B cell (primary cell): ENCODE results near the gene SLA2. TPM values are rescaled to one million over a fixed set of nuclear protein-coding genes. Genes with fewer than 3 reads are reported as not detected.
A peak's percentile ranks its signal among the peaks of the same experiment; 100 is the strongest.

Experiments used
- ATAC-seq: fragments of 200-7000 bp; cut with Tn5 transposase; one replicate; pipeline ENCODE4 v1.10.0; 2021; ENCODE audit warnings: low read depth, mild to moderate bottlenecking, moderate number of reproducible peaks, moderate library complexity
- CTCF ChIA-PET: fragments of 350-600 bp; sonication (Branson Sonifier 250); formaldehyde crosslinking; loops from one replicate; lab custom pipeline; 2021; ENCODE audit warnings: antibody characterized with exemption, inconsistent platforms; lab: Charles Lee
- POLR2A ChIA-PET: fragments of 350-600 bp; sonication (Branson Sonifier 250); formaldehyde crosslinking; loops from one replicate; lab custom pipeline; 2021; ENCODE audit warnings: antibody characterized with exemption; lab: Charles Lee
- DNase-seq: peaks from one replicate; pipeline ENCODE4 v3.0.0; 2013
- H2AFZ ChIP-seq: 2 replicates; pipeline ENCODE4 v1.6.1; 2012; ENCODE audit warnings: mild to moderate bottlenecking, low read depth, low read length; ENCODE audit not compliant: insufficient read depth, poor library complexity, severe bottlenecking
- H3K27ac ChIP-seq, 2 donors: 1 replicate in 1 of 2; 2 replicates in 1 of 2; pipeline ENCODE4 v1.5.1; 2012 to 2013; ENCODE audit warnings: low read length in 2 of 2, mild to moderate bottlenecking in 2 of 2, moderate library complexity in 1 of 2
- H3K27me3 ChIP-seq, 4 experiments: fragments of 200-600 bp in 1 of 4; sonication (generic) in 1 of 4; replicated peaks in 1 of 4; 1 replicate in 2 of 4; 2 replicates in 2 of 4; pipeline versions ENCODE4 v1.6.1 to v1.7.0; 2013 to 2016; ENCODE audit warnings: low read length in 3 of 4, mild to moderate bottlenecking in 2 of 4, mixed read lengths in 1 of 4, moderate library complexity in 1 of 4; ENCODE audit not compliant: insufficient read depth in 4 of 4, control insufficient read depth in 3 of 4; ENCODE audit errors: control extremely low read depth in 1 of 4
- H3K36me3 ChIP-seq, 2 experiments: replicated peaks in 1 of 2; 1 replicate in 1 of 2; 2 replicates in 1 of 2; pipeline versions ENCODE4 v1.6.1 to v1.7.1; 2013; ENCODE audit warnings: low read length in 1 of 2; ENCODE audit not compliant: insufficient read depth in 2 of 2, control insufficient read depth in 1 of 2; ENCODE audit errors: control extremely low read depth in 1 of 2, extremely low read depth in 1 of 2
- H3K4me1 ChIP-seq, 2 donors: fragments of 200-600 bp in 1 of 2; sonication (generic) in 1 of 2; 1 replicate in 1 of 2; 2 replicates in 1 of 2; pipeline versions ENCODE4 v1.5.1 to v1.6.1; 2013 to 2017; ENCODE audit warnings: low read length in 2 of 2; ENCODE audit not compliant: control insufficient read depth in 2 of 2, insufficient read depth in 2 of 2
- H3K4me2 ChIP-seq: replicated peaks from 2 replicates; pipeline ENCODE3; 2012; ENCODE audit warnings: mild to moderate bottlenecking, low read depth, low read length; ENCODE audit not compliant: poor library complexity, severe bottlenecking
- H3K4me3 ChIP-seq, 5 experiments: fragments of 200-600 bp in 1 of 5; sonication (generic) in 1 of 5; 1 replicate in 3 of 5; 2 replicates in 2 of 5; pipeline versions ENCODE4 v1.5.1 to v1.7.0; 2011 to 2016; ENCODE audit warnings: low read length in 4 of 5, mild to moderate bottlenecking in 4 of 5, low read depth in 2 of 5, control low read depth in 1 of 5, moderate library complexity in 1 of 5; ENCODE audit not compliant: insufficient read depth in 1 of 5; ENCODE audit errors: control extremely low read depth in 1 of 5, extremely low read depth in 1 of 5
- H3K79me2 ChIP-seq: fragments of 200-600 bp; sonication (generic); one replicate; pipeline ENCODE4 v1.6.0; 2016; ENCODE audit warnings: low read length; ENCODE audit not compliant: control insufficient read depth, insufficient read depth
- H3K9ac ChIP-seq: fragments of 200-600 bp; sonication (generic); 2 replicates; pipeline ENCODE4 v1.6.1; 2017; ENCODE audit warnings: mild to moderate bottlenecking, low read length, moderate library complexity
- H3K9me3 ChIP-seq, 3 donors: one replicate each; pipeline versions ENCODE4 v1.6.1 to v1.7.1; 2013; ENCODE audit warnings: low read length in 2 of 3; ENCODE audit not compliant: control insufficient read depth in 2 of 3, insufficient read depth in 1 of 3; ENCODE audit errors: control extremely low read depth in 1 of 3
- H4K20me1 ChIP-seq: 2 replicates; pipeline ENCODE4 v1.6.0; 2012; ENCODE audit warnings: mild to moderate bottlenecking, low read length; ENCODE audit not compliant: insufficient read depth, control insufficient read depth, poor library complexity, severe bottlenecking
- H3K27ac Mint-ChIP-seq: one replicate; pipeline ENCODE4 v1.8.0; 2021; ENCODE audit warnings: mixed read lengths
- H3K27me3 Mint-ChIP-seq: one replicate; pipeline ENCODE4 v1.8.0; 2021; ENCODE audit warnings: mixed read lengths
- H3K4me1 Mint-ChIP-seq: one replicate; pipeline ENCODE4 v1.8.0; 2021; ENCODE audit warnings: mixed read lengths
- H3K4me3 Mint-ChIP-seq: one replicate; pipeline ENCODE4 v1.8.0; 2021; ENCODE audit warnings: mixed read lengths
- H3K9me3 Mint-ChIP-seq: one replicate; pipeline ENCODE4 v1.8.0; 2022; ENCODE audit warnings: mixed read lengths; ENCODE audit not compliant: insufficient read depth
- EZH2 ChIP-seq: IDR thresholded peaks from 2 replicates; pipeline ENCODE4 v1.6.1; 2012; ENCODE audit warnings: borderline replicate concordance, low read depth, mild to moderate bottlenecking, moderate library complexity, low read length; ENCODE audit not compliant: insufficient read depth, poor library complexity, severe bottlenecking
- WGBS: methylation state at CpG from one replicate; pipeline ENCODE4 v1.1.5; 2013; ENCODE audit warnings: missing lambda C conversion rate; ENCODE audit not compliant: insufficient coverage; 5-methylcytosine and 5-hydroxymethylcytosine counted together
- intact Hi-C: fragments of 100-400 bp; cut with micrococcal nuclease; formaldehyde crosslinking; loops from one replicate; pipeline ENCODE4 v1.10.0; 2022
- polyA plus RNA-seq: library from polyadenylated mRNA; depleted of rRNA; stranded (reverse); fragments of >200 nt; gene quantifications from 2 replicates; pipeline ENCODE4 v1.2.3, GENCODE V29; 2012
- total RNA-seq, 2 donors: library from RNA; stranded (reverse); fragments of 120-200 nt in 1 of 2; gene quantifications; 1 replicate in 1 of 2; 2 replicates in 1 of 2; pipeline versions ENCODE4 v1.2.3 to v1.2.4, GENCODE V29; 2013 to 2022
- TF ChIP-seq, protein P1 (sequence below): fragments of 200-600 bp; IDR thresholded peaks from one replicate; pipeline ENCODE4 v1.8.0; 2022; ENCODE audit warnings: antibody characterized with exemption, mild to moderate bottlenecking

Gene SLA2
- total and polyA plus RNA-seq, 2 donors (not counting 1 experiment from before 2014, with no cell fraction given): 0.73 to 0.76 TPM

DNA sequence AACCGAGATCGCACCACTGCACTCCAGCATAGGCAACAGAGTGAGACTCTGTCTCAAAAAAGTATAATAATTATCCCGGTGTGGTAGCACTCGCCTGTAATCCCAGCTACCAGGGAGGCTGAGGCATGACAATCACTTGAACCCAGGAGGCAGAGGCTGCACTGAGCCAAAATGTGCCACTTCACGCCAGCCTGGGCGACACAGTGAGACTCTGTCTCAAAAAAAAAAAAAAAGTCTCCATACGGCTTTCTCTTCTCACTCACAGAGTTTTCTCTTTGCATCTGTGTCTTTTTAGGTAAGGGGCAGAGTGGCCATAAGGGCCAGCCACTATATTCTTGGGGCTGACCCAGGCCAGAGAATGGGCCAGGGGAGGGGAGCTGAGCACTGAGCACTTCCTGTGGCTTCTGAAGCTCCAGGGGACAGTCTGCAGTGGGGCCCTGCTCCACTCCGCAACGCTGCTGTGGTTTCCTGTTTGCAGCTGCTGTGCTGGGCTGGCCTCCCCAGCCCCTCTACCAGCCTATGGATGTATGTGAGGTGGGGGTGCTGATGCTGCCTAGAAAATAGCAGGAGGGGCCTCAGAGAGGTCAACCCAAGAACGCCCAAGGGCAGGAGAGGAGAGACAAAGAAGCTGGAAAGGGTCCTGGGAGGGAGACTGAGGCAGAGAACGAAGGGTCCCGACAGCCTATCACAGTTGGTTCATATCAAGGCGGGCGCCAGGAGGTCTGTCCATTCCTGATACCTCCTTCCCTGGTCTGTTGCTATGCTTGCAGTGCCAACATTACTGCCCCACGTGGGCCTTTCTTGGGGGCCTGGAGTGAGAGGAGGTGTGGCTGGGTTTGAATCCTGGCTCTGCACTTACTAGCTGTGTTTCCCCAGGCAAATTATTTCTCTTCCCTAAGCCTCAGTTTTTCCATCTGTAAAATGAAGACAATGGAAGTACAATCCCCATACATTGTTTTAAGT lies 16.0 kb downstream of the SLA2 start:
- Mint-ChIP-seq H3K27me3 (no peaks in the 10 kb centered on the region), H3K27ac (peak overlapping the region; percentile 20), H3K9me3 (no peaks in the 10 kb centered on the region), H3K4me3 (no peak overlapping the region), H3K4me1 (peaks cover 13% of the 10 kb centered on the region)
- WGBS: 54% methylated on average over 9 of the region's 15 CpGs
- Histone ChIP-seq H3K4me2 (peak overlapping the region; percentile 38), H3K79me2 (no peaks in the 10 kb centered on the region), H3K9me3 (no peaks in the 10 kb centered on the region), H2AFZ (peak overlapping the region; percentile 62), H4K20me1 (no peaks in the 10 kb centered on the region), H3K27ac (no peak overlapping the region), H3K4me3 (no peak overlapping the region), H3K36me3 (no peaks in the 10 kb centered on the region), H3K9ac (no peak overlapping the region), H3K27me3 (no peaks in the 10 kb centered on the region), H3K4me1 (peaks cover 9 to 11% of the 10 kb centered on the region in 2 donors)
- ATAC-seq: peak; percentile 33
- ChIA-PET POLR2A (interaction anchor here (0.5 kb wide), 1 partner anchor 387 kb away, joined by 7 read pairs; no protein-coding TSS in a partner anchor), CTCF (interaction anchor here (1.5 kb wide), 1 partner anchor 179 kb away, joined by 4 read pairs; no protein-coding TSS in a partner anchor)
- TF ChIP-seq, protein P1, sequence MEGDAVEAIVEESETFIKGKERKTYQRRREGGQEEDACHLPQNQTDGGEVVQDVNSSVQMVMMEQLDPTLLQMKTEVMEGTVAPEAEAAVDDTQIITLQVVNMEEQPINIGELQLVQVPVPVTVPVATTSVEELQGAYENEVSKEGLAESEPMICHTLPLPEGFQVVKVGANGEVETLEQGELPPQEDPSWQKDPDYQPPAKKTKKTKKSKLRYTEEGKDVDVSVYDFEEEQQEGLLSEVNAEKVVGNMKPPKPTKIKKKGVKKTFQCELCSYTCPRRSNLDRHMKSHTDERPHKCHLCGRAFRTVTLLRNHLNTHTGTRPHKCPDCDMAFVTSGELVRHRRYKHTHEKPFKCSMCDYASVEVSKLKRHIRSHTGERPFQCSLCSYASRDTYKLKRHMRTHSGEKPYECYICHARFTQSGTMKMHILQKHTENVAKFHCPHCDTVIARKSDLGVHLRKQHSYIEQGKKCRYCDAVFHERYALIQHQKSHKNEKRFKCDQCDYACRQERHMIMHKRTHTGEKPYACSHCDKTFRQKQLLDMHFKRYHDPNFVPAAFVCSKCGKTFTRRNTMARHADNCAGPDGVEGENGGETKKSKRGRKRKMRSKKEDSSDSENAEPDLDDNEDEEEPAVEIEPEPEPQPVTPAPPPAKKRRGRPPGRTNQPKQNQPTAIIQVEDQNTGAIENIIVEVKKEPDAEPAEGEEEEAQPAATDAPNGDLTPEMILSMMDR: no peak
- TF ChIP-seq EZH2: no peak
- no peak for DNase-seq
- intact Hi-C loops: no loop called here

DNA sequence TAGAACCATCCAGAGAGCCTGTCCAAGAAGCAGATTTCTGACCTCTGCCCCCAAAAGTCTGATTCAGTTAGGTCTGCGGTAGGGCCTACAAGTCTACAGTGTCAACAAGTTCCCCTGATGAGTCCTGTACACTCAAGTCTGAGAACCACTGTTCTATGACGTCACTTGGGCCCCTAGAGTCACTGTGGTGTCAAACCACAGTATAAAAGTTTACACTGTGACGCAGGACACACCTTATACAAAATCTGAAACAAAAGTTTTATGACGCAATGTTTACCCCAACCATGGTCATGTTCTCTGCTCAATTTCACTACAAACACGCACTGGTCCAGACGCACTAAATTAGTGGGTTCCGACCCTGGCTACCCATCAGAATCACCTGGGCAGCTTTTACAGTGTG lies 17.9 kb downstream of the SLA2 start:
- Histone ChIP-seq H3K4me3 (no peak overlapping the region), H3K9ac (no peak overlapping the region), H3K9me3 (no peaks in the 10 kb centered on the region), H2AFZ (no peak overlapping the region), H3K79me2 (no peaks in the 10 kb centered on the region), H3K36me3 (no peaks in the 10 kb centered on the region), H3K4me1 (peaks cover 9 to 11% of the 10 kb centered on the region in 2 donors), H3K27me3 (no peaks in the 10 kb centered on the region), H3K4me2 (no peak overlapping the region), H3K27ac (no peak overlapping the region), H4K20me1 (no peaks in the 10 kb centered on the region)
- Mint-ChIP-seq H3K27ac (no peak overlapping the region), H3K4me3 (no peak overlapping the region), H3K9me3 (no peaks in the 10 kb centered on the region), H3K4me1 (peaks cover 13% of the 10 kb centered on the region), H3K27me3 (no peaks in the 10 kb centered on the region)
- CTCF ChIA-PET: interaction anchor here (0.7 kb wide), 1 partner anchor 293 kb away, joined by 3 read pairs; no protein-coding TSS in a partner anchor
- TF ChIP-seq, protein P1: no peak
- TF ChIP-seq EZH2: no peak
- ATAC-seq: no peak
- WGBS: 83% methylated on average over 4 of the region's 7 CpGs
- POLR2A ChIA-PET: no interaction called here
- intact Hi-C loops: no loop called here
- DNase-seq: no peak
